ENCODE data around the gene OCEL1. TPM values are rescaled to one million over a fixed set of nuclear protein-coding genes. Genes with fewer than 3 reads are reported as not detected.

The OCEL1 gene
- total RNA-seq, 1 experiment from 2014 or later: 25.7 TPM

DNA sequence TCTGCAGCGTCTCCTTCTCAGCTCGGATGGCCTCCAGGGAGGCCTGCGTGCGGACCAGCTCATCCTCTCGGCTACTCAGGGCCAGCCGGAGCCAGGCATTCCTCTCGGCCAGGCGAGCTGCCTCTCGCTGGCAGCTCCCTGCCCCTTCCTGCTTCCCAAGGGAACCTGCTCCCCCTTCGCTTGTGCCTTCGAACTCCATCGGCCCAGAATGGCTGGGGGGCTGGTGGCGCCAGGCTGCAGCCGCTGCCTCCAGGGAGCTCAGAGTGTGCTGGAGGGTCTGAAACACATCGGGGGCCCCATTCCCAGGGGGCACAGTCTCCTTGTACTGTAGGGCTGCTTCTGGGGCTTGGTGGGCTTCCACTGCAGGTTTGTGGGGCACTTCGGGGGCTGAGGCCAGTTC is 36.5 kb downstream of the OCEL1 start:
- H3K9ac ChIP-seq (ENCODE audit: extremely low read depth, insufficient read length, low read length): no peak overlapping the region
- no peak for DNase-seq
- H3K4me1 Mint-ChIP-seq: peaks cover 15 to 28% of the 10 kb centered on the region in 2 experiments

More for the DNA sequence above, 36.5 kb downstream of the OCEL1 start:
- no peak overlapping the region for H3K4me3 Mint-ChIP-seq
- Histone ChIP-seq H3K23ac (ENCODE audit: insufficient read length, low read depth, low read length) (no peak overlapping the region), H3K23me2 (ENCODE audit: insufficient read length, low read depth, low read length, poor library complexity, severe bottlenecking) (no peaks in the 10 kb centered on the region), H2BK20ac (ENCODE audit: low read depth, low read length, poor library complexity, severe bottlenecking) (no peak overlapping the region), H3K27ac (ENCODE audit: insufficient read length, low read depth, low read length) (no peak overlapping the region), H2AK5ac (ENCODE audit: insufficient read length, low read length) (no peak overlapping the region), H3K14ac (ENCODE audit: insufficient read depth, low read length) (no peak overlapping the region; the same call in 1 of the 2 replicates), H3T11ph (ENCODE audit: low read length) (no peak overlapping the region), H3K56ac (ENCODE audit: insufficient read length, low read depth, low read length) (no peak overlapping the region), H3K4ac (ENCODE audit: low read depth, low read length) (no peak overlapping the region), H2BK120ac (ENCODE audit: low read depth, low read length, poor library complexity, severe bottlenecking) (no peak overlapping the region), H3K79me1 (ENCODE audit: insufficient read depth, low read depth, low read length, poor library complexity, severe bottlenecking) (no peaks in the 10 kb centered on the region), H3K9me3 (ENCODE audit: control insufficient read depth, low read depth, low read length) (peaks cover 13% of the 10 kb centered on the region), H2BK15ac (ENCODE audit: low read depth, low read length) (no peak overlapping the region), H3K18ac (ENCODE audit: insufficient read length, low read depth, low read length) (no peak overlapping the region), H3K4me1 (ENCODE audit: insufficient read depth, low read length) (peaks cover 4% of the 10 kb centered on the region; the same call in 1 of the 2 replicates), H4K20me1 (ENCODE audit: control insufficient read depth, insufficient read depth, insufficient read length) (no peaks in the 10 kb centered on the region), H4K8ac (replicated peaks; ENCODE audit: insufficient read length, low read depth, low read length) (no peak overlapping the region), H2BK5ac (ENCODE audit: insufficient read length, low read length) (no peak overlapping the region), H4K5ac (ENCODE audit: insufficient read length, low read depth, low read length) (no peak overlapping the region), H2BK12ac (ENCODE audit: insufficient read length, low read depth, low read length) (no peak overlapping the region), H3K4me2 (ENCODE audit: insufficient read depth, insufficient read length, low read length) (no peak overlapping the region), H3K27me3 (ENCODE audit: insufficient read depth, low read length) (no peaks in the 10 kb centered on the region), H2AFZ (ENCODE audit: low read length) (no peak overlapping the region), H4K91ac (ENCODE audit: insufficient read length, low read depth, low read length) (no peak overlapping the region), H3K79me2 (ENCODE audit: insufficient read depth, low read length) (no peaks in the 10 kb centered on the region)
- H3K9me3 Mint-ChIP-seq: no peaks in the 10 kb centered on the region; a peak in 1 of 5 replicates
- H3K27me3 Mint-ChIP-seq (ENCODE audit: low read depth): peaks cover 1% of the 10 kb centered on the region
- peaks cover 0 to 13% (median 0%) of the 10 kb centered on the region in 3 experiments; a peak in 3 of 7 replicates for H3K36me3 Mint-ChIP-seq (ENCODE audit: insufficient read depth in 1 of 3, low read depth in 3 of 3)
- peak overlapping the region in 2 of 3 experiments; percentile 28 to 40; a peak in 2 of 7 replicates for H3K27ac Mint-ChIP-seq
- WGBS (ENCODE audit: extremely low coverage, insufficient read length, low lambda C conversion rate): no CpG with 5 or more reads among the region's 16 CpGs
- TF ChIP-seq CTCF (conservative IDR thresholded peaks at IDR 0.05): no peak

Measured in H9 (cell line).